Measurements from ENCODE around the gene ABCC8. TPM values are rescaled to one million over a fixed set of nuclear protein-coding genes. Genes with fewer than 3 reads are reported as not detected.

The ABCC8 gene
- total and polyA plus RNA-seq, 2 donors (not counting 3 experiments of a cell fraction or from before 2014, with no cell fraction given), result not detected

GRCh38 chr11:17468122-17468521 is 8.5 kb downstream of the ABCC8 start:
- H4K20me1 ChIP-seq (replicated peaks; ENCODE audit: control insufficient read depth, extremely low read depth, insufficient read depth, low read length), result no peaks in the 10 kb centered on the region
- H2AFZ ChIP-seq (ENCODE audit: low read depth, low read length), result no peak overlapping the region
- H3K79me2 ChIP-seq (ENCODE audit: control insufficient read depth, insufficient read depth, low read length), result no peaks in the 10 kb centered on the region
- no peaks in the 10 kb centered on the region for H3K36me3 ChIP-seq (ENCODE audit: control insufficient read depth in 2 of 2, extremely low read depth in 1 of 2, insufficient read depth in 2 of 2, low read length in 2 of 2)
- no peaks in the 10 kb centered on the region for H3K9me3 ChIP-seq (replicated peaks; ENCODE audit: control insufficient read depth, insufficient read depth, low read length)
- no peak overlapping the region for H3K9ac ChIP-seq (replicated peaks; ENCODE audit: extremely low read depth, insufficient read depth, low read length)
- BruUV-seq (replicated peaks), result no TSS peak
- no peaks in the 10 kb centered on the region for H3K4me1 ChIP-seq (ENCODE audit: control insufficient read depth, extremely low read depth, insufficient read depth, low read length)
- H3K27me3 ChIP-seq (ENCODE audit: control insufficient read depth in 2 of 2, insufficient read depth in 2 of 2, low read length in 2 of 2), result peaks cover 2 to 7% of the 10 kb centered on the region in 2 experiments
- dilution Hi-C loops (cut with MboI; ENCODE audit: extremely low pct_ligation_motif_present, low sequenced_read_pairs), result no loop called here
- no peak overlapping the region for H3K4me3 ChIP-seq (replicated peaks in 1 of 3; ENCODE audit: insufficient read depth in 1 of 3, low read depth in 1 of 3, low read length in 3 of 3)
- ChIA-PET POLR2A (no interaction called here), CTCF (interaction anchor here (0.8 kb wide), 1 partner anchor 36 kb away, joined by 3 read pairs; no protein-coding TSS in a partner anchor)
- intact Hi-C loops (cut with micrococcal nuclease), result no loop called here
- no peak overlapping the region for H3K27ac ChIP-seq (ENCODE audit: insufficient read depth, low read depth, low read length)
- FAIRE-seq (no peak), DNase-seq (ENCODE audit: low read depth, low spot score) (no peak)
- no peak for TF ChIP-seq FOS (IDR thresholded peaks at IDR 0.05; ENCODE audit: borderline replicate concordance, insufficient read depth, low read length)
- TF ChIP-seq POLR2AphosphoS5 (IDR thresholded peaks at IDR 0.05; ENCODE audit: insufficient read depth, low read depth, low read length), result no peak
- no peak for TF ChIP-seq MYC (IDR thresholded peaks at IDR 0.05; ENCODE audit: low read depth, low read length)
- TF ChIP-seq GATA2 (IDR thresholded peaks at IDR 0.05; ENCODE audit: insufficient read depth, insufficient read length, low read depth, low read length), result no peak
- no peak for TF ChIP-seq MAX (IDR thresholded peaks at IDR 0.05; ENCODE audit: insufficient read depth, insufficient read length)
- H3K4me2 ChIP-seq (ENCODE audit: insufficient read depth, low read length), result no peak overlapping the region
- no peaks in the 10 kb centered on the region for H3K9me1 ChIP-seq (replicated peaks; ENCODE audit: control insufficient read depth, extremely low read depth, insufficient read depth, low read length)

- intact Hi-C loops (cut with micrococcal nuclease), result no loop called here
- Histone ChIP-seq H3K36me3 (ENCODE audit: control insufficient read depth in 2 of 2, extremely low read depth in 1 of 2, insufficient read depth in 2 of 2, low read length in 2 of 2) (no peaks in the 10 kb centered on the region), H3K4me2 (ENCODE audit: insufficient read depth, low read length) (no peak overlapping the region), H4K20me1 (replicated peaks; ENCODE audit: control insufficient read depth, extremely low read depth, insufficient read depth, low read length) (no peaks in the 10 kb centered on the region), H3K9me3 (replicated peaks; ENCODE audit: control insufficient read depth, insufficient read depth, low read length) (no peaks in the 10 kb centered on the region), H3K27me3 (ENCODE audit: control insufficient read depth in 2 of 2, insufficient read depth in 2 of 2, low read length in 2 of 2) (peaks cover 0 to under 1% of the 10 kb centered on the region in 2 experiments), H3K4me3 (replicated peaks in 1 of 3; ENCODE audit: insufficient read depth in 1 of 3, low read depth in 1 of 3, low read length in 3 of 3) (no peak overlapping the region), H3K4me1 (ENCODE audit: control insufficient read depth, extremely low read depth, insufficient read depth, low read length) (no peaks in the 10 kb centered on the region), H3K9ac (replicated peaks; ENCODE audit: extremely low read depth, insufficient read depth, low read length) (no peak overlapping the region), H3K79me2 (ENCODE audit: control insufficient read depth, insufficient read depth, low read length) (no peaks in the 10 kb centered on the region), H3K27ac (ENCODE audit: insufficient read depth, low read depth, low read length) (no peak overlapping the region), H3K9me1 (replicated peaks; ENCODE audit: control insufficient read depth, extremely low read depth, insufficient read depth, low read length) (no peaks in the 10 kb centered on the region), H2AFZ (ENCODE audit: low read depth, low read length) (no peak overlapping the region)
- FAIRE-seq, result no peak
- no TSS peak for BruUV-seq (replicated peaks)
- dilution Hi-C loops (cut with MboI; ENCODE audit: extremely low pct_ligation_motif_present, low sequenced_read_pairs), result no loop called here
- TF ChIP-seq POLR2A (IDR thresholded peaks at IDR 0.05; ENCODE audit: low read depth, low read length) (no peak), JUN (IDR thresholded peaks at IDR 0.05; ENCODE audit: borderline replicate concordance, insufficient read depth, insufficient read length, low read depth) (no peak), EZH2 (IDR thresholded peaks at IDR 0.05; ENCODE audit: borderline replicate concordance, low read depth, low read length, severe bottlenecking) (no peak), FOS (IDR thresholded peaks at IDR 0.05; ENCODE audit: borderline replicate concordance, insufficient read depth, low read length) (no peak), POLR2AphosphoS5 (IDR thresholded peaks at IDR 0.05; ENCODE audit: insufficient read depth, low read depth, low read length) (no peak), MYC (IDR thresholded peaks at IDR 0.05; ENCODE audit: low read depth, low read length) (no peak), CTCF (IDR thresholded peaks at IDR 0.05; ENCODE audit: extremely low read depth in 1 of 2, insufficient read depth in 1 of 2, low read depth in 1 of 2, low read length in 2 of 2) (no peak), GATA2 (IDR thresholded peaks at IDR 0.05; ENCODE audit: insufficient read depth, insufficient read length, low read depth, low read length) (no peak), MAX (IDR thresholded peaks at IDR 0.05; ENCODE audit: insufficient read depth, insufficient read length) (no peak)
- DNase-seq (ENCODE audit: low read depth, low spot score), result peak; percentile 16
- ChIA-PET POLR2A (no interaction called here), CTCF (interaction anchor here (1.1 kb wide), 1 partner anchor 64 kb away, joined by 3 read pairs; no protein-coding TSS in a partner anchor)
These were observed 13.0 kb downstream of the ABCC8 start for GRCh38 chr11:17463546-17464174.

Data from endothelial cell of umbilical vein (primary cell).